H1 (cell line): ENCODE results near the gene VGLL4. TPM values are rescaled to one million over a fixed set of nuclear protein-coding genes. Genes with fewer than 3 reads are reported as not detected.
"Not testable (repeated sequence)": the region's sequence is repeated elsewhere in the genome, so short reads cannot be mapped to it uniquely, and the experiment has no call there.

ENCODE experiments used
- CTCF ChIA-PET: fragments of 300-600 bp; sonication (Branson Sonifier 250); formaldehyde crosslinking; loops from one replicate; lab custom pipeline; 2021; ENCODE audit not compliant: partially characterized antibody; lab: Charles Lee
- POLR2A ChIA-PET: fragments of 300-600 bp; sonication (Branson Sonifier 250); formaldehyde crosslinking; loops from one replicate; lab custom pipeline; 2021; ENCODE audit warnings: inconsistent platforms; ENCODE audit not compliant: partially characterized antibody; lab: Charles Lee
- DNase-seq, 2 experiments: peaks; one replicate each; pipeline versions ENCODE4 v3.0.0 to v3.0.0-alpha.2; 2010 to 2022; ENCODE audit warnings: low spot score in 2 of 2, low read depth in 1 of 2, mixed read lengths in 1 of 2
- FAIRE-seq: peaks from 2 replicates; lab custom pipeline; 2011; peaks lifted over from hg19 to GRCh38; lab: Jason Lieb, UNC
- H2AFZ ChIP-seq: 2 replicates; pipeline ENCODE4 v1.8.1; 2012; ENCODE audit warnings: low read length, inconsistent platforms
- H2AK5ac ChIP-seq: 2 replicates; pipeline ENCODE4 v1.6.1; 2013; ENCODE audit warnings: low read depth, low read length
- H2BK120ac ChIP-seq: replicated peaks from 2 replicates; pipeline ENCODE3; 2013; ENCODE audit warnings: low read depth, low read length, inconsistent platforms
- H2BK12ac ChIP-seq: 2 replicates; pipeline ENCODE4 v1.6.1; 2013; ENCODE audit warnings: low read depth, low read length
- H2BK15ac ChIP-seq: 2 replicates; pipeline ENCODE4 v1.6.1; 2013; ENCODE audit warnings: low read length
- H2BK20ac ChIP-seq: 2 replicates; pipeline ENCODE4 v1.6.1; 2013; ENCODE audit warnings: low read length
- H2BK5ac ChIP-seq: 2 replicates; pipeline ENCODE4 v1.6.1; 2013; ENCODE audit warnings: low read depth, low read length
- H3K14ac ChIP-seq: 2 replicates; pipeline ENCODE4 v1.6.1; 2013; ENCODE audit warnings: inconsistent platforms; ENCODE audit not compliant: insufficient read length
- H3K18ac ChIP-seq: 2 replicates; pipeline ENCODE4 v1.6.1; 2013; ENCODE audit warnings: low read length; ENCODE audit errors: extremely low read depth
- H3K23ac ChIP-seq: 2 replicates; pipeline ENCODE4 v1.6.1; 2013; ENCODE audit warnings: inconsistent platforms; ENCODE audit not compliant: insufficient read length
- H3K23me2 ChIP-seq: 2 replicates; pipeline ENCODE4 v1.6.1; 2013; ENCODE audit warnings: low read depth, low read length
- H3K27ac ChIP-seq: 2 replicates; pipeline ENCODE4 v1.6.1; 2011; ENCODE audit warnings: low read depth, low read length, inconsistent platforms
- H3K27me3 ChIP-seq, 4 experiments: replicated peaks in 1 of 4; 1 replicate in 1 of 4; 2 replicates in 3 of 4; pipeline versions ENCODE4 v1.6.1 to v1.8.1; 2011 to 2013; ENCODE audit warnings: low read length in 3 of 4, mild to moderate bottlenecking in 3 of 4, inconsistent platforms in 2 of 4, mixed read lengths in 2 of 4, moderate library complexity in 1 of 4; ENCODE audit not compliant: control insufficient read depth in 3 of 4, insufficient read depth in 3 of 4; ENCODE audit errors: extremely low read depth in 1 of 4
- H3K36me3 ChIP-seq, 4 experiments: 2 replicates each; pipeline versions ENCODE4 v1.6.1 to v1.8.1; 2011 to 2013; ENCODE audit warnings: mild to moderate bottlenecking in 4 of 4, low read length in 3 of 4, moderate library complexity in 2 of 4, control low read depth in 1 of 4, inconsistent platforms in 1 of 4; ENCODE audit not compliant: insufficient read depth in 4 of 4, control insufficient read depth in 2 of 4
- H3K4ac ChIP-seq: replicated peaks from 2 replicates; pipeline ENCODE3; 2013; ENCODE audit warnings: low read length, low read depth, mixed read lengths, inconsistent platforms; ENCODE audit not compliant: insufficient read length
- H3K4me1 ChIP-seq, 4 experiments: replicated peaks in 1 of 4; 1 replicate in 1 of 4; 2 replicates in 3 of 4; pipeline versions ENCODE4 v1.6.1 to v1.8.1; 2011 to 2013; ENCODE audit warnings: low read length in 3 of 4, inconsistent platforms in 2 of 4, mixed read lengths in 1 of 4; ENCODE audit not compliant: insufficient read depth in 4 of 4, control insufficient read depth in 3 of 4
- H3K4me2 ChIP-seq, 2 experiments: 2 replicates each; pipeline versions ENCODE4 v1.6.1 to v1.8.1; 2011 to 2013; ENCODE audit warnings: low read depth in 2 of 2, low read length in 2 of 2, control low read depth in 1 of 2, inconsistent platforms in 1 of 2, mild to moderate bottlenecking in 1 of 2; ENCODE audit not compliant: insufficient read depth in 1 of 2
- H3K4me3 ChIP-seq, 4 experiments: fragments of 200-600, 300-600 bp in 1 of 4; sonication (generic), shearing (Covaris generic), sonication (Bioruptor Twin) in 1 of 4; 2 replicates each; pipeline versions ENCODE4 v1.5.1 to v1.8.1; 2011 to 2016; ENCODE audit warnings: low read length in 4 of 4, low read depth in 3 of 4, control low read depth in 2 of 4, inconsistent platforms in 2 of 4, mild to moderate bottlenecking in 2 of 4, mixed read lengths in 1 of 4, moderate library complexity in 1 of 4; ENCODE audit not compliant: insufficient read depth in 2 of 4; ENCODE audit errors: extremely low read depth in 1 of 4
- H3K56ac ChIP-seq: replicated peaks from 2 replicates; pipeline ENCODE3; 2013; ENCODE audit warnings: low read depth, mild to moderate bottlenecking, mixed read lengths, low read length, inconsistent platforms; ENCODE audit not compliant: insufficient read length
- H3K79me1 ChIP-seq: 2 replicates; pipeline ENCODE4 v1.6.1; 2013; ENCODE audit warnings: low read depth, low read length, control low read depth
- H3K79me2 ChIP-seq, 2 experiments: 2 replicates each; pipeline versions ENCODE4 v1.6.1 to v1.8.1; 2012 to 2013; ENCODE audit warnings: low read length in 2 of 2, mild to moderate bottlenecking in 2 of 2, inconsistent platforms in 1 of 2; ENCODE audit not compliant: insufficient read depth in 2 of 2, control insufficient read depth in 1 of 2
- H3K9ac ChIP-seq, 4 experiments: replicated peaks in 1 of 4; 1 replicate in 1 of 4; 2 replicates in 3 of 4; pipeline versions ENCODE4 v1.6.1 to v1.8.1; 2011 to 2013; ENCODE audit warnings: low read depth in 3 of 4, low read length in 3 of 4, control low read depth in 2 of 4, mild to moderate bottlenecking in 2 of 4, moderate library complexity in 2 of 4, inconsistent platforms in 1 of 4; ENCODE audit errors: extremely low read depth in 1 of 4
- H3K9me3 ChIP-seq, 2 experiments: 2 replicates each; pipeline versions ENCODE4 v1.6.1 to v1.8.1; 2012 to 2013; ENCODE audit warnings: mild to moderate bottlenecking in 2 of 2, moderate library complexity in 2 of 2, control low read depth in 1 of 2, inconsistent platforms in 1 of 2, low read depth in 1 of 2, low read length in 1 of 2, mixed read lengths in 1 of 2; ENCODE audit not compliant: insufficient read depth in 2 of 2
- H4K20me1 ChIP-seq, 2 experiments: replicated peaks in 1 of 2; 2 replicates each; pipeline versions ENCODE3 to v1.8.1; 2011 to 2013; ENCODE audit warnings: inconsistent platforms in 2 of 2, low read length in 2 of 2, mild to moderate bottlenecking in 1 of 2; ENCODE audit not compliant: insufficient read depth in 2 of 2, control insufficient read depth in 1 of 2
- H4K5ac ChIP-seq: 2 replicates; pipeline ENCODE4 v1.6.1; 2013; ENCODE audit warnings: low read length, low read depth, mixed read lengths, inconsistent platforms; ENCODE audit not compliant: insufficient read length
- H4K8ac ChIP-seq: 2 replicates; pipeline ENCODE4 v1.8.0; 2013; ENCODE audit warnings: mild to moderate bottlenecking, moderate library complexity, low read length, inconsistent platforms; ENCODE audit not compliant: insufficient read depth; ENCODE audit errors: extremely low read depth
- H4K91ac ChIP-seq: replicated peaks from 2 replicates; pipeline ENCODE3; 2013; ENCODE audit warnings: low read length, mixed read lengths, inconsistent platforms; ENCODE audit not compliant: insufficient read length
- WGBS, 2 experiments: shearing (Covaris generic) in 1 of 2; methylation state at CpG; one replicate each; pipeline versions ENCODE4 v1.1.6 to v1.1.7; 2013 to 2015; ENCODE audit warnings: low lambda C conversion rate in 2 of 2, mixed read lengths in 2 of 2, inconsistent platforms in 1 of 2, low coverage in 1 of 2, missing lambda C conversion rate in 1 of 2; ENCODE audit not compliant: insufficient replicate concordance in 2 of 2, insufficient coverage in 1 of 2, insufficient read length in 1 of 2; ENCODE audit errors: extremely low coverage in 1 of 2, missing lambda C conversion rate in 1 of 2; 5-methylcytosine and 5-hydroxymethylcytosine counted together
- polyA plus RNA-seq, 7 experiments: library from polyadenylated mRNA; depleted of rRNA in 3 of 7; stranded (reverse) in 5 of 7; unstranded in 2 of 7; fragments of >200 nt in 5 of 7; fragments of 200-250 nt in 2 of 7; gene quantifications; 1 replicate in 5 of 7; 2 replicates in 1 of 7; 4 replicates in 1 of 7; pipeline versions ENCODE4 v1.2.1 to v1.2.3, GENCODE V29; 2011 to 2013; ENCODE audit warnings: missing spikeins in 2 of 7, mixed read lengths in 2 of 7
- total RNA-seq: library from RNA; stranded (reverse); fragmentation: NEBNext Ultra II Directional; extraction: Animal tissue kit (Norgen Biotek cat#: 25700); gene quantifications from 2 replicates; pipeline ENCODE4 v1.2.1, GENCODE V29; 2021

Gene VGLL4
- total and polyA plus RNA-seq, 2 of the 8 experiments (the other 6 are each of a cell fraction or from before 2014, with no cell fraction given): 45.1 to 50.0 TPM

GRCh38 chr3:11511606-11512005 is 132.1 kb downstream of the VGLL4 start:
- H3K4ac ChIP-seq, DNase-seq, H3K23ac ChIP-seq, H3K79me2 ChIP-seq, H3K9ac ChIP-seq, H2BK12ac ChIP-seq, H2BK5ac ChIP-seq, H3K4me2 ChIP-seq, H2BK120ac ChIP-seq, H3K27me3 ChIP-seq, H3K27ac ChIP-seq, H4K20me1 ChIP-seq, H3K56ac ChIP-seq, H2AFZ ChIP-seq, H3K14ac ChIP-seq, H3K79me1 ChIP-seq, H2BK20ac ChIP-seq, H3K23me2 ChIP-seq, H4K5ac ChIP-seq, H3K18ac ChIP-seq, FAIRE-seq, H3K9me3 ChIP-seq, H2BK15ac ChIP-seq, H4K91ac ChIP-seq, POLR2A ChIA-PET, H3K4me3 ChIP-seq, H3K36me3 ChIP-seq, H2AK5ac ChIP-seq, H4K8ac ChIP-seq: not testable (repeated sequence)
- 86% methylated on average over 8 of the region's 20 CpGs; no CpG with 5 or more reads in 1 of the 2 experiments for WGBS, 2 experiments
- CTCF ChIA-PET: interaction anchor here (0.8 to 1.4 kb wide), 2 partner anchors 27 to 133 kb away, joined by 3 to 5 read pairs; no protein-coding TSS in a partner anchor
- H3K4me1 ChIP-seq: peaks cover 2 to 14% (median 5%) of the 10 kb centered on the region in 4 experiments; a peak in 6 of 7 replicates
